Rectal smooth muscle tissue (tissue), 1 donor: ENCODE results near the gene CAMTA1.

Source experiments
- H3K27ac ChIP-seq: one replicate; pipeline ENCODE4 v1.7.0; 2013; ENCODE audit warnings: low read depth, low read length, inconsistent platforms
- H3K27me3 ChIP-seq: one replicate; pipeline ENCODE4 v1.7.0; 2013; ENCODE audit warnings: low read length; ENCODE audit not compliant: control insufficient read depth, insufficient read depth
- H3K36me3 ChIP-seq: one replicate; pipeline ENCODE4 v1.7.0; 2013; ENCODE audit warnings: low read length; ENCODE audit not compliant: control insufficient read depth, insufficient read depth
- H3K4me1 ChIP-seq: one replicate; pipeline ENCODE4 v1.7.0; 2013; ENCODE audit warnings: low read length; ENCODE audit not compliant: control insufficient read depth, insufficient read depth
- H3K4me3 ChIP-seq: one replicate; pipeline ENCODE4 v1.7.0; 2013; ENCODE audit warnings: low read length
- H3K9ac ChIP-seq: one replicate; pipeline ENCODE4 v1.7.0; 2013; ENCODE audit warnings: low read length

CAMTA1 gene

DNA sequence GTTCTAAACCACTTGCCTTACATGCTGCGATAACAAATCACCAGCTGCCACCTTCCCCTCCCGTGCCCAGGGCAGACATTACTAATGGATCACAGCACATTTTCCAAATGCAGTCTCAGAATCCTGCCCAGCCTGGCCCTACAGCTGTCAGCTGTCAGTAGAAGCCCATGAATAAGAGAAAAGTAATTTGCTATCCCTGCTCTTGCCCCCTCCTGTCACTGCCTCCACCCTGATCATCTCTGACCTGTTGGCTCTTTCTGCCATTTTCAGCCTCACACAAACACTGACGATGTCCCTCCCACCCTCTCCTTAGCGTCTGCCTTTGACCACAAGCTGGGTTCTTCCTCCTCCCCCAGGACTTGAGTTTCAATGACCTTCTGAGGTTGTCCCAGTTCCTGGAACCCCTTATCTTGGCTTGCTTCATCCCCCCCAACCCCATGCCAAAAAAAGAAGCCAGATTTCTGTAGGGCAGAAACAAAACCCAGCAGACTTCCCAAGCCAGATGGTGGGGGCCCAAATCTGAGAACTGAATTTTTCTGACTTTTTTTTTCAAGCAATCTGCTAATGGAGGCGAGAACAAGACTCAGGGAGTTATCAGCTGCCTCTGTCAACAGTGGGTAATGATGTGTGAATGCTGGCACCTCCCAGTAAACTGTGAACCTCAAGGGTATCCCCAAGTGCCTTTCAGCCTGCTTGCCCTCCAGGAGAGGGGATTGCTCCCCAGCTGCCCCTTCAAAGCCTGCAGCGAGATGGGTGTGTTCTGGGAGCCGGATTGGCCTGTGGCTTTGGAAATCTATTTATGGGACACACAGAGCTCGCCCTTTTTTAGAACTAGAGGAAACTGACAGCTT, 769.4 kb downstream of the CAMTA1 start:
- no peak overlapping the region for H3K27ac ChIP-seq
- H3K4me3 ChIP-seq = no peak overlapping the region
- H3K9ac ChIP-seq = no peak overlapping the region
- H3K27me3 ChIP-seq = no peaks in the 10 kb centered on the region
- no peaks in the 10 kb centered on the region for H3K4me1 ChIP-seq
- no peaks in the 10 kb centered on the region for H3K36me3 ChIP-seq

- no peak overlapping the region for H3K4me3 ChIP-seq
- no peaks in the 10 kb centered on the region for H3K4me1 ChIP-seq
- H3K36me3 ChIP-seq = no peaks in the 10 kb centered on the region
- H3K9ac ChIP-seq = no peak overlapping the region
- no peaks in the 10 kb centered on the region for H3K27me3 ChIP-seq
- no peak overlapping the region for H3K27ac ChIP-seq
Measured at GRCh38 chr1:7555391-7556185, 770.3 kb downstream of the CAMTA1 start.

DNA sequence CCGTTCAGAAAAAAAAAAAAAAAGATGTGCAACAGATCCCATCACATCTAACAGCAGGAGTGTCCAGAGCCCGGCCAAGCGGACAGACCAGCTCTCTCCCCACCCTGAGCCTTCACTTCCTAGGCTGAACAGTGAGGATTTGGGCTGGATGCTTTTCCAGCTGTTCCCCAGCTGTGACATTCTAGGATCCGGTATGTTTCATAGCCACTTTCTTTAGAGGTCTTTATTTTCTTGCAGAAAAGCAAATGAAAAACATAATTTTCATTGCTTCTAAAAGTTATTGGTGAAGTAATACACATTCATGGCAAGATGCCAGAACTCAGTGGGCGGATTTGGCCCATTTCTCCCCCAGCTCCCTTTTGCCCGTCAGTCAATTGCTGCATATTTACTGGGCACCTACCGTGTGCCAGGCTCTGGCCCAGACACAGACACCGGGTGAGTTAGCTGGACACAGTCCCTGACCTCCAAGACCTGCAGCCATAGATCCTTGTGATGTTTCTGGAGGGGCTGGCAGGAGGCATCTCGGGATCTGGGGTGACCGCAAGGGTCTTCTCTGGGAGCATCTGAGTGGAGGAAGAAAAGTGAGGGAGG, 772.1 kb downstream of the CAMTA1 start:
- Histone ChIP-seq H3K27me3 (no peaks in the 10 kb centered on the region), H3K9ac (no peak overlapping the region), H3K27ac (no peak overlapping the region), H3K4me3 (no peak overlapping the region), H3K36me3 (no peaks in the 10 kb centered on the region), H3K4me1 (no peaks in the 10 kb centered on the region)

DNA sequence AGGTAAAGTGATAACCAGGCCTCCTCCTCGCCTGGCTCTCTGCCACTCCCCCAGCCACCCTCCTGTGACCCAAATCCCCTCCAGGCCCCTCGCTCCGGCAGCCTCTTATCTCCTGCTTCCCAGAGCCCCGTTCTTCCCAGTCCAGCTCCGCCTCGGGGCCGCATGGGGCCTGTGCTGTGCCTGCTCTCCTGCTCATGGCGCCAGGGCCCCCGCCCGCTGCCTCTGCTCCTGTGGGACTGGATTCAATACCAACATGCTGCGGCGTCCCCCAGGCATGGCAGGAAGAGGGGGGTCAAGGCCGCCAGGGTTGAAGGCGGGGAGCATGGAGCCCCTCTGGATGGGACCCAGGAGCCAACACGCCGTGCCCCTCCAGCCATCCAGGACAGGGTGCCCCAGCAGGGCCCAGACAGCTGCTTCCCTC, 772.8 kb downstream of the CAMTA1 start:
- no peak overlapping the region for H3K9ac ChIP-seq
- no peaks in the 10 kb centered on the region for H3K4me1 ChIP-seq
- H3K27me3 ChIP-seq = no peaks in the 10 kb centered on the region
- H3K4me3 ChIP-seq = no peak overlapping the region
- H3K36me3 ChIP-seq = no peaks in the 10 kb centered on the region
- H3K27ac ChIP-seq = no peak overlapping the region

GRCh38 chr1:7558481-7558880, 773.2 kb downstream of the CAMTA1 start:
- H3K27ac ChIP-seq = no peak overlapping the region
- no peak overlapping the region for H3K9ac ChIP-seq
- no peaks in the 10 kb centered on the region for H3K36me3 ChIP-seq
- no peak overlapping the region for H3K4me3 ChIP-seq
- no peaks in the 10 kb centered on the region for H3K27me3 ChIP-seq
- H3K4me1 ChIP-seq = no peaks in the 10 kb centered on the region

DNA sequence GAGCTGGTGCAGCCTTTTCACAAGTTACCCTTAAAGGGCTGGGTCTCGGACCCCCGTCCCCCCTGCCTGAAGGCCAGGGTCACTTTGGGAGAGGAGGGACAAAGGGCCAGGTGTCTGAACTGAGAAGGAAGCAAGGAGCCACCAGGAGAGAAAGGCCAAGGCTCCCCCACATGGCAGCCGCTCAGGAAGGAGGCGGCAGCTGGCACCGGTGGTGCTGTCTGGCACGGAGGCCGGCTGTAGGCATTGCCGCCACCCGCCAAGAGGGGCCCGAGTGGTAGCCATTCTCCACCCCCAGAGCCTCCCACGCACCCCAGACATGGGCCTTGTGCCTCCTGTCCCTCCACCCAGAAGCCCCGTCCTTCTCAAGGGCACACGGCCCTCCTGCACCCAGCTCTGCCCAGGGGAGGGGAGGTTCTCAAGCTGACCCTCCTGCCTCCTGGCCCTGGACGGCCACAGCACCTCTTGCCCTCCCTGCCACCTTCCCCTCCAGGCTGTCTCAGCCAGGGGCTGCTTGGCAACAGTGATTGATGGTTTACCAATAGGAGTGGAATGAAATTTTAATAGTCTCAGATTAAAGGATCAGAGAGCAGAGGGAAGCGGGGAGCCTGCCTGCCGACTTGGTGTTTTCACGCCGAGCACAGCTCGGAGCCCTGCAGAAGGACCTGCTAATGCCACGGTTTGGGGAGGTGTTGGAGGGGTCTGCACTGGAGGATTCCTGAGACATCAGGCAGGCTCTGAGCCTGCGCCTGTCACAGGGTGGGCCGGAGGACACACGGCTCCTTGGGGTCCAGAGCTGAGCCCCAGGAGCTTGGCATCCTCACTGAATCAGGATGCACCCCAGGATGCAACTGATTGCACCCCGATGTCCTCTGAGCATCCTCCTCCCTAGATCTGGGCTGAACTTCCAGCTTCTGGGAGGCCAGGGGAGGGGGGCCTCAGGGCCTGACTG, 773.9 kb downstream of the CAMTA1 start:
- Histone ChIP-seq H3K4me3 (no peak overlapping the region), H3K27me3 (no peaks in the 10 kb centered on the region), H3K9ac (no peak overlapping the region), H3K4me1 (no peaks in the 10 kb centered on the region), H3K36me3 (no peaks in the 10 kb centered on the region), H3K27ac (no peak overlapping the region)

- H3K4me1 ChIP-seq = no peaks in the 10 kb centered on the region
Measured at GRCh38 chr1:7560128-7560527, 774.9 kb downstream of the CAMTA1 start.

GRCh38 chr1:7560601-7561181, 775.4 kb downstream of the CAMTA1 start:
- Histone ChIP-seq H3K4me3 (no peak overlapping the region), H3K27me3 (no peaks in the 10 kb centered on the region), H3K9ac (no peak overlapping the region), H3K36me3 (no peaks in the 10 kb centered on the region), H3K27ac (no peak overlapping the region), H3K4me1 (no peaks in the 10 kb centered on the region)

More at GRCh38 chr1:7560128-7560527, 774.9 kb downstream of the CAMTA1 start:
- Histone ChIP-seq H3K4me3 (no peak overlapping the region), H3K27me3 (no peaks in the 10 kb centered on the region), H3K9ac (no peak overlapping the region), H3K36me3 (no peaks in the 10 kb centered on the region), H3K27ac (no peak overlapping the region)

- no peak overlapping the region for H3K27ac ChIP-seq
- no peak overlapping the region for H3K4me3 ChIP-seq
- H3K4me1 ChIP-seq = no peaks in the 10 kb centered on the region
- H3K36me3 ChIP-seq = no peaks in the 10 kb centered on the region
- H3K27me3 ChIP-seq = no peaks in the 10 kb centered on the region
- H3K9ac ChIP-seq = no peak overlapping the region
Measured at GRCh38 chr1:7561331-7561921, 776.2 kb downstream of the CAMTA1 start.

- Histone ChIP-seq H3K9ac (no peak overlapping the region), H3K36me3 (no peaks in the 10 kb centered on the region), H3K4me3 (no peak overlapping the region), H3K4me1 (no peaks in the 10 kb centered on the region), H3K27me3 (no peaks in the 10 kb centered on the region), H3K27ac (no peak overlapping the region)
Measured at GRCh38 chr1:7561936-7562728, 776.9 kb downstream of the CAMTA1 start.
